Measurements from ENCODE around the gene NRXN2. TPM values are rescaled to one million over a fixed set of nuclear protein-coding genes. Genes with fewer than 3 reads are reported as not detected.

Gene NRXN2
- total and polyA plus RNA-seq, 3 donors from 2014 or later = 32.6 to 46.8 (median 40.1) TPM

GRCh38 chr11:64720167-64720566, 2.8 kb downstream of the NRXN2 start:
- intact Hi-C loops (cut with DNase I; ENCODE audit: low total_unique reads) = loop anchor here (10.0 kb wide), 1 partner anchor 175 kb away; no protein-coding TSS in a partner anchor
- no peak for DNase-seq

DNA sequence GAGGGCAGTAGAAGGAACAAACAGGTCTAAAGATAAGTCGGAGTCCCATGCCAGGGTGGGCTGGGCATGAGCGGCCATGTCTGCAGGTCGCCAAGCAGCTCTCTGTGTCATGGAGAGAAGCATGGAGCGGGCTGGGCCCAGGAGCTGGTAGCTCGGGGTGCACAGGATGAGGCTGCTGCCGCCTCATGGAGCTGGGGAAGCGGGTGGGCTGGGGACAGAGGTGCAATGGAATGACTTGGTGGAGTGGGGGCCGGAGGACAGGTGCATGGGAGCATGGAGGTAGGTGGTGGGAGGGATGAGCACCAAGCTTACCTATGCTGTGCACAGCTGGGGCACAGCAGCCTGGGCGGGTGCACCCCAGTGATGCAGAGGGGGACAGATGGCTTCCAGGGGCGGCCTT, 3.6 kb downstream of the NRXN2 start:
- no peaks in the 10 kb centered on the region for H3K36me3 ChIP-seq (ENCODE audit: low read depth, missing control alignments)
- H3K27me3 ChIP-seq = no peaks in the 10 kb centered on the region
- intact Hi-C loops (cut with DNase I; ENCODE audit: low total_unique reads) = no loop called here
- WGBS, 2 donors = 91 to 94% methylated on average over 10 of the region's 10 CpGs
- no peak for TF ChIP-seq POLR2A (IDR thresholded peaks at IDR 0.05)
- TF ChIP-seq, protein P1, sequence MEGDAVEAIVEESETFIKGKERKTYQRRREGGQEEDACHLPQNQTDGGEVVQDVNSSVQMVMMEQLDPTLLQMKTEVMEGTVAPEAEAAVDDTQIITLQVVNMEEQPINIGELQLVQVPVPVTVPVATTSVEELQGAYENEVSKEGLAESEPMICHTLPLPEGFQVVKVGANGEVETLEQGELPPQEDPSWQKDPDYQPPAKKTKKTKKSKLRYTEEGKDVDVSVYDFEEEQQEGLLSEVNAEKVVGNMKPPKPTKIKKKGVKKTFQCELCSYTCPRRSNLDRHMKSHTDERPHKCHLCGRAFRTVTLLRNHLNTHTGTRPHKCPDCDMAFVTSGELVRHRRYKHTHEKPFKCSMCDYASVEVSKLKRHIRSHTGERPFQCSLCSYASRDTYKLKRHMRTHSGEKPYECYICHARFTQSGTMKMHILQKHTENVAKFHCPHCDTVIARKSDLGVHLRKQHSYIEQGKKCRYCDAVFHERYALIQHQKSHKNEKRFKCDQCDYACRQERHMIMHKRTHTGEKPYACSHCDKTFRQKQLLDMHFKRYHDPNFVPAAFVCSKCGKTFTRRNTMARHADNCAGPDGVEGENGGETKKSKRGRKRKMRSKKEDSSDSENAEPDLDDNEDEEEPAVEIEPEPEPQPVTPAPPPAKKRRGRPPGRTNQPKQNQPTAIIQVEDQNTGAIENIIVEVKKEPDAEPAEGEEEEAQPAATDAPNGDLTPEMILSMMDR (IDR thresholded peaks at IDR 0.05) = no peak
- no peaks in the 10 kb centered on the region for H3K9me3 ChIP-seq
- peaks cover 3% of the 10 kb centered on the region for H3K4me1 ChIP-seq
- no peak overlapping the region for H3K4me3 ChIP-seq
- DNase-seq = no peak
- H3K27ac ChIP-seq = no peak overlapping the region

More at GRCh38 chr11:64720167-64720566, 2.8 kb downstream of the NRXN2 start:
- H3K36me3 ChIP-seq (ENCODE audit: low read depth, missing control alignments) = no peaks in the 10 kb centered on the region
- WGBS, 2 donors = 77 to 86% methylated on average over 9 of the region's 9 CpGs
- H3K4me3 ChIP-seq = no peak overlapping the region
- H3K27ac ChIP-seq = no peak overlapping the region
- peaks cover 3% of the 10 kb centered on the region for H3K4me1 ChIP-seq
- no peaks in the 10 kb centered on the region for H3K27me3 ChIP-seq
- no peaks in the 10 kb centered on the region for H3K9me3 ChIP-seq
- TF ChIP-seq POLR2A (IDR thresholded peaks at IDR 0.05) = no peak
- TF ChIP-seq, protein P1 (IDR thresholded peaks at IDR 0.05) = no peak

DNA sequence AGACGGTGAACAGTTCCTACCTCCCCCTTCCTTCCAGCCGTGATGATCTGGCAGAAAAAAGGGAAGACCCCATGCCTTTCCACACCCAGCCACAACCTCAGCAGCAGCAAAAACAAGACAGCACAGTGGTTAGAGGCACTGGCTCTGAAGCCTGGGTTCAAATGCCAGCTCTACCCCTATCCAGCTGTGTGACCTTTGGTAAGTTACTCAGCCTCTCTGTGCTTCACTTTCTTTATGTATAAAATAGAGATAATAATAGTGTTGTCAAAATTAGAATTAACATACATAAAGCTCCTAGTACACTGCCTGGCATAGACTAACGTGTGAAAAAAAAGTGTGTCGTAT, 4.2 kb downstream of the NRXN2 start:
- Histone ChIP-seq H3K9me3 (no peaks in the 10 kb centered on the region), H3K27ac (no peak overlapping the region), H3K27me3 (no peaks in the 10 kb centered on the region), H3K4me1 (peaks cover 2% of the 10 kb centered on the region), H3K4me3 (no peak overlapping the region), H3K36me3 (ENCODE audit: low read depth, missing control alignments) (no peaks in the 10 kb centered on the region)
- WGBS, 2 donors = 72 to 74% methylated on average over 4 of the region's 4 CpGs
- TF ChIP-seq, protein P1 (IDR thresholded peaks at IDR 0.05) = no peak
- TF ChIP-seq POLR2A (IDR thresholded peaks at IDR 0.05) = no peak
- DNase-seq = no peak
- intact Hi-C loops (cut with DNase I; ENCODE audit: low total_unique reads) = no loop called here

GRCh38 chr11:64718084-64718779, 4.8 kb downstream of the NRXN2 start:
- H3K4me1 ChIP-seq = no peaks in the 10 kb centered on the region
- no peak overlapping the region for H3K27ac ChIP-seq
- TF ChIP-seq, protein P1 (IDR thresholded peaks at IDR 0.05) = no peak
- no peak for TF ChIP-seq POLR2A (IDR thresholded peaks at IDR 0.05)
- no peaks in the 10 kb centered on the region for H3K9me3 ChIP-seq
- H3K4me3 ChIP-seq = no peak overlapping the region
- intact Hi-C loops (cut with DNase I; ENCODE audit: low total_unique reads) = no loop called here
- no peak for DNase-seq
- no peaks in the 10 kb centered on the region for H3K27me3 ChIP-seq
- no peaks in the 10 kb centered on the region for H3K36me3 ChIP-seq (ENCODE audit: low read depth, missing control alignments)
- WGBS, 2 donors = 84 to 86% methylated on average over 15 of the region's 15 CpGs

- 61 to 89% methylated on average over 3 to 4 of the region's 4 CpGs for WGBS, 2 donors
- TF ChIP-seq, protein P1 (IDR thresholded peaks at IDR 0.05) = no peak
- no peak for TF ChIP-seq POLR2A (IDR thresholded peaks at IDR 0.05)
- H3K36me3 ChIP-seq (ENCODE audit: low read depth, missing control alignments) = no peaks in the 10 kb centered on the region
- no peak for DNase-seq
- no peak overlapping the region for H3K27ac ChIP-seq
- H3K4me1 ChIP-seq = no peaks in the 10 kb centered on the region
- no peaks in the 10 kb centered on the region for H3K9me3 ChIP-seq
- intact Hi-C loops (cut with DNase I; ENCODE audit: low total_unique reads) = no loop called here
- H3K4me3 ChIP-seq = no peak overlapping the region
- no peaks in the 10 kb centered on the region for H3K27me3 ChIP-seq
Observed at GRCh38 chr11:64717268-64717578, 5.8 kb downstream of the NRXN2 start.
